ENCODE data around the gene SAFB.

SAFB gene

GRCh38 chr19:5585461-5586299, 37.2 kb upstream of the SAFB start:
- no peak overlapping the region for H3K4me3 ChIP-seq (ENCODE audit: low read depth, low read length)
- no peak for TF ChIP-seq CTCF (IDR thresholded peaks at IDR 0.05; ENCODE audit: low read depth, low read length)
- in situ Hi-C loops (cut with HindIII; ENCODE audit: low sequenced_read_pairs): no loop called here
- peak; percentile 33 for DNase-seq (ENCODE audit: low read depth, low spot score)

GRCh38 chr19:5586300-5587070, 36.4 kb upstream of the SAFB start:
- no peak for TF ChIP-seq CTCF (IDR thresholded peaks at IDR 0.05; ENCODE audit: low read depth, low read length)
- no peak overlapping the region for H3K4me3 ChIP-seq (ENCODE audit: low read depth, low read length)
- in situ Hi-C loops (cut with HindIII; ENCODE audit: low sequenced_read_pairs): no loop called here
- DNase-seq (ENCODE audit: low read depth, low spot score): no peak

- no peak overlapping the region for H3K4me3 ChIP-seq (ENCODE audit: low read depth, low read length)
- in situ Hi-C loops (cut with HindIII; ENCODE audit: low sequenced_read_pairs): no loop called here
- no peak for DNase-seq (ENCODE audit: low read depth, low spot score)
- no peak for TF ChIP-seq CTCF (IDR thresholded peaks at IDR 0.05; ENCODE audit: low read depth, low read length)
Measured at GRCh38 chr19:5587071-5587455, 35.8 kb upstream of the SAFB start.

GRCh38 chr19:5587661-5588060, 35.2 kb upstream of the SAFB start:
- TF ChIP-seq CTCF (IDR thresholded peaks at IDR 0.05; ENCODE audit: low read depth, low read length): no peak
- in situ Hi-C loops (cut with HindIII; ENCODE audit: low sequenced_read_pairs): no loop called here
- DNase-seq (ENCODE audit: low read depth, low spot score): no peak
- no peak overlapping the region for H3K4me3 ChIP-seq (ENCODE audit: low read depth, low read length)

GRCh38 chr19:5588441-5588840, 34.4 kb upstream of the SAFB start:
- no peak overlapping the region for H3K4me3 ChIP-seq (ENCODE audit: low read depth, low read length)
- no peak for TF ChIP-seq CTCF (IDR thresholded peaks at IDR 0.05; ENCODE audit: low read depth, low read length)
- in situ Hi-C loops (cut with HindIII; ENCODE audit: low sequenced_read_pairs): no loop called here

GRCh38 chr19:5588906-5589676, 33.8 kb upstream of the SAFB start:
- TF ChIP-seq CTCF (IDR thresholded peaks at IDR 0.05; ENCODE audit: low read depth, low read length): no peak
- no peak for DNase-seq (ENCODE audit: low read depth, low spot score)
- in situ Hi-C loops (cut with HindIII; ENCODE audit: low sequenced_read_pairs): no loop called here
- H3K4me3 ChIP-seq (ENCODE audit: low read depth, low read length): no peak overlapping the region

More at GRCh38 chr19:5588441-5588840, 34.4 kb upstream of the SAFB start:
- DNase-seq (ENCODE audit: low read depth, low spot score): peak; percentile 81
